Calu3 (cell line): ENCODE data around the gene TCF3. TPM values are rescaled to one million over a fixed set of nuclear protein-coding genes. Genes with fewer than 3 reads are reported as not detected.

Source experiments
- BruUV-seq: library from RNA; stranded (reverse); fragments of 400-500 nt; replicated peaks from 2 replicates; lab custom pipeline; 2021; lab: Mats Ljungman, UMichigan
- CTCF ChIA-PET: fragments of 300-600 bp; sonication (Branson Sonifier 250); formaldehyde crosslinking; loops from one replicate; lab custom pipeline; 2022; ENCODE audit warnings: antibody characterized with exemption; lab: Charles Lee
- DNase-seq: peaks from one replicate; pipeline ENCODE4 v3.0.0; 2022
- H3K27ac Mint-ChIP-seq: one replicate; pipeline ENCODE4 v1.8.0; 2022; ENCODE audit warnings: mixed read lengths; ENCODE audit not compliant: unreplicated experiment
- H3K27me3 Mint-ChIP-seq: one replicate; pipeline ENCODE4 v1.8.0; 2022; ENCODE audit warnings: mixed read lengths; ENCODE audit not compliant: unreplicated experiment
- H3K36me3 Mint-ChIP-seq: one replicate; pipeline ENCODE4 v1.8.0; 2022; ENCODE audit warnings: mild to moderate bottlenecking, moderate library complexity, mixed read lengths; ENCODE audit not compliant: insufficient read depth, unreplicated experiment
- H3K4me1 Mint-ChIP-seq: one replicate; pipeline ENCODE4 v1.8.0; 2022; ENCODE audit warnings: mild to moderate bottlenecking, low read depth, mixed read lengths; ENCODE audit not compliant: unreplicated experiment
- H3K4me3 Mint-ChIP-seq: one replicate; pipeline ENCODE4 v1.8.0; 2022; ENCODE audit warnings: mild to moderate bottlenecking, low read depth, moderate library complexity, mixed read lengths; ENCODE audit not compliant: unreplicated experiment
- H3K9me3 Mint-ChIP-seq: one replicate; pipeline ENCODE4 v1.8.0; 2022; ENCODE audit warnings: low read depth, mixed read lengths; ENCODE audit not compliant: unreplicated experiment
- CTCF ChIP-seq: fragments of 200-600 bp; IDR thresholded peaks from one replicate; pipeline ENCODE4 v1.8.0; 2022; ENCODE audit warnings: antibody characterized with exemption; ENCODE audit not compliant: unreplicated experiment
- intact Hi-C: fragments of 100-400 bp; cut with micrococcal nuclease; formaldehyde crosslinking; loops from one replicate; pipeline ENCODE4 v1.10.0; 2022; ENCODE audit not compliant: unreplicated experiment
- total RNA-seq: library from RNA; stranded (reverse); gene quantifications from 2 replicates; pipeline ENCODE4 v1.2.3, GENCODE V29; 2022

TCF3 gene
- total RNA-seq, 1 experiment from 2014 or later: 102 TPM

DNA sequence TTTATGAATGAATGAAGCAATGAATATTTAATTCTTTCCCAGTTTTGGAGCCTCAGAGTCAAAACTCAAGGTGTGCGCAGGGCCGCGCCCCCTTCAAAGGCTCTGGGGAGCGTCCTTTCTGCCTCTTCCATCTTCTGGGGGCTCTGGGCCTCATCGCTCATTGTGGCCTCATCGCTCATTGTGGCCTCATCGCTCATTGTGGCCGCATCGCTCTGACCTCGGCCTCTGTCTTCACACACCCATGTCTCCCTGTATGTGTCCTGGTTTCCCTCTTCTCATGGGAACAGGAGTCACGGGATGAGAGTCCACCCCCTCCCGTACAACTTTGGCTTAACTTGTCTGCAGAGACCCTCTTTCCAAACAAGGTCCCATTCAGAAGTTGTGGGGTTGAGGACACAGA, 81.1 kb downstream of the TCF3 start:
- no TSS peak for BruUV-seq
- intact Hi-C loops: no loop called here
- CTCF ChIA-PET: no interaction called here

DNA sequence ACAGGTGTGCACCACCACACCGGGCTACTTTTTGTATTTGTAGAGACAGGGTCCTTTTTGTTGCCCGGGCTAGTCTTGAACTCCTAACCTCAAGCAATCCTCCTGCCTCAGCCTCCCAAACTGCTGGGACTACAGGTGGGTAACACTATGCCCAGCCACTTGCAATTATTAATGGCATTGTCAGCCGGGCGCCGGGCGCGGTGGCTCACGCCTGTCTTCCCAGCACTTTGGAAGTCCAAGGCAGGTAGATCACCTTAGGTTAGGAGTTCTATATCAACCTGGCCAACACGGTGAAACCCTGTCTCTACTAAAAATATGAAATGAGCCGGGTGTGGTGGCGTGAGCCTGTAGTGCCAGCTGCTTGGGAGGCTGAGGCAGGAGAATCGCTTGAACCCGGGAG, 81.6 kb downstream of the TCF3 start:
- peaks cover 12% of the 10 kb centered on the region for H3K4me1 Mint-ChIP-seq
- peaks cover 43% of the 10 kb centered on the region for H3K36me3 Mint-ChIP-seq
- TF ChIP-seq CTCF: no peak
- no peak overlapping the region for H3K27ac Mint-ChIP-seq
- H3K4me3 Mint-ChIP-seq: no peak overlapping the region
- no peak for DNase-seq
- peaks cover 19% of the 10 kb centered on the region for H3K27me3 Mint-ChIP-seq
- CTCF ChIA-PET: no interaction called here
- no peaks in the 10 kb centered on the region for H3K9me3 Mint-ChIP-seq
- intact Hi-C loops: no loop called here
- no TSS peak for BruUV-seq

More for the DNA sequence above, 81.1 kb downstream of the TCF3 start:
- no peak overlapping the region for H3K4me3 Mint-ChIP-seq
- H3K27me3 Mint-ChIP-seq: peaks cover 19% of the 10 kb centered on the region
- H3K27ac Mint-ChIP-seq: no peak overlapping the region
- H3K36me3 Mint-ChIP-seq: peaks cover 37% of the 10 kb centered on the region
- H3K4me1 Mint-ChIP-seq: peaks cover 12% of the 10 kb centered on the region
- no peak for DNase-seq
- no peak for TF ChIP-seq CTCF
- no peaks in the 10 kb centered on the region for H3K9me3 Mint-ChIP-seq

DNA sequence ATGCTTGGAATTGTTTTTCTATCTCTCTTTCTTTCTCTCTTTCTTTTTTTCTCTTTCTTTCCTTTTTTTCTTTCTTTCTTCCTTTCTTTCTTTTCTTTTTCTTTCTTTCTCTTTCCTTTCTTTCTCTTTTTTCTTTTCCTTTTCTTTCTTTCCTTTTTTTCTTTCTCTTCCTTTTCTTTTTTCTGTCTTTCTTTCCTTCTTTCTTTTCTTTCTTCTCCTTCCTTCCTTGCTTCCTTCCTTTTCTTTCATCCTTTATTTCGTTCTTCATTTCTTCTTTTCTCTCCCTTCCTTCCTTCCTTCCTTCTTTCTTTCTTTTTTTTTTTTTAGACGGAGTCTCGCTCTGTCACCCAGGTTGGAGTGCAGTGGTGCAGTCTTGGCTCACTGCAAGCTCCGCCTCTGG, 82.4 kb downstream of the TCF3 start:
- intact Hi-C loops: no loop called here
- peaks cover 12% of the 10 kb centered on the region for H3K4me1 Mint-ChIP-seq
- H3K27ac Mint-ChIP-seq: peak overlapping the region; percentile 1
- CTCF ChIA-PET: no interaction called here
- TF ChIP-seq CTCF: no peak
- BruUV-seq: no TSS peak
- no peak for DNase-seq
- no peaks in the 10 kb centered on the region for H3K9me3 Mint-ChIP-seq
- peaks cover 19% of the 10 kb centered on the region for H3K27me3 Mint-ChIP-seq
- peaks cover 43% of the 10 kb centered on the region for H3K36me3 Mint-ChIP-seq
- H3K4me3 Mint-ChIP-seq: no peak overlapping the region

- H3K27me3 Mint-ChIP-seq: peaks cover 19% of the 10 kb centered on the region
- H3K4me3 Mint-ChIP-seq: peak within 1 kb of the TSS; percentile 61
- BruUV-seq: no TSS peak
- H3K36me3 Mint-ChIP-seq: peaks cover 40% of the 10 kb centered on the region
- DNase-seq: peak; percentile 76
- CTCF ChIA-PET: interaction anchor here (0.7 kb wide), 1 partner anchor 23 kb away, joined by 3 read pairs; no protein-coding TSS in a partner anchor
- H3K9me3 Mint-ChIP-seq: no peaks in the 10 kb centered on the region
- H3K27ac Mint-ChIP-seq: no peak within 1 kb of the TSS
- H3K4me1 Mint-ChIP-seq: peaks cover 12% of the 10 kb centered on the region
- TF ChIP-seq CTCF: no peak
- intact Hi-C loops: no loop called here
These were observed 83.9 kb downstream of the TCF3 start, which contains the start of gene MEX3D for GRCh38 chr19:1568320-1569019. Gene MEX3D (minus strand): TSS chr19:1568325. CDS start chr19:1568058, 267 bp downstream.
